ENCODE data around the gene RTL1.

GRCh38 chr14:100841761-100842403 lies 61.6 kb downstream of the RTL1 start:
- TF ChIP-seq, protein P1, sequence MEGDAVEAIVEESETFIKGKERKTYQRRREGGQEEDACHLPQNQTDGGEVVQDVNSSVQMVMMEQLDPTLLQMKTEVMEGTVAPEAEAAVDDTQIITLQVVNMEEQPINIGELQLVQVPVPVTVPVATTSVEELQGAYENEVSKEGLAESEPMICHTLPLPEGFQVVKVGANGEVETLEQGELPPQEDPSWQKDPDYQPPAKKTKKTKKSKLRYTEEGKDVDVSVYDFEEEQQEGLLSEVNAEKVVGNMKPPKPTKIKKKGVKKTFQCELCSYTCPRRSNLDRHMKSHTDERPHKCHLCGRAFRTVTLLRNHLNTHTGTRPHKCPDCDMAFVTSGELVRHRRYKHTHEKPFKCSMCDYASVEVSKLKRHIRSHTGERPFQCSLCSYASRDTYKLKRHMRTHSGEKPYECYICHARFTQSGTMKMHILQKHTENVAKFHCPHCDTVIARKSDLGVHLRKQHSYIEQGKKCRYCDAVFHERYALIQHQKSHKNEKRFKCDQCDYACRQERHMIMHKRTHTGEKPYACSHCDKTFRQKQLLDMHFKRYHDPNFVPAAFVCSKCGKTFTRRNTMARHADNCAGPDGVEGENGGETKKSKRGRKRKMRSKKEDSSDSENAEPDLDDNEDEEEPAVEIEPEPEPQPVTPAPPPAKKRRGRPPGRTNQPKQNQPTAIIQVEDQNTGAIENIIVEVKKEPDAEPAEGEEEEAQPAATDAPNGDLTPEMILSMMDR (IDR thresholded peaks at IDR 0.05), result no peak
- TF ChIP-seq POLR2A (IDR thresholded peaks at IDR 0.05), result no peak
- TF ChIP-seq POLR2AphosphoS5 (IDR thresholded peaks at IDR 0.05), result no peak

Measured in breast epithelium (tissue), 3 donors.